GM23248 (cell line): Measurements from ENCODE around the gene CLDN14. TPM values are rescaled to one million over a fixed set of nuclear protein-coding genes. Genes with fewer than 3 reads are reported as not detected.
A peak's percentile ranks its signal among the peaks of the same experiment; 100 is the strongest.

Experiments used
- DNase-seq: peaks from one replicate; pipeline ENCODE4 v3.0.0-alpha.2; 2015
- H2AFZ ChIP-seq: fragments of 200-600 bp; sonication (generic); 2 replicates; pipeline ENCODE4 v1.6.1; 2016; ENCODE audit warnings: antibody characterized with exemption
- H3F3A ChIP-seq: fragments of 200-600 bp; sonication (generic); 2 replicates; pipeline ENCODE4 v1.6.1; 2016; ENCODE audit warnings: mild to moderate bottlenecking, antibody characterized with exemption, mixed run types; ENCODE audit not compliant: insufficient read depth
- H3K27ac ChIP-seq: fragments of 200-600 bp; sonication (generic); 2 replicates; pipeline ENCODE4 v1.5.1; 2016; ENCODE audit warnings: mild to moderate bottlenecking
- H3K27me3 ChIP-seq: fragments of 200-600 bp; sonication (generic); replicated peaks from 2 replicates; pipeline ENCODE4 v1.6.1; 2016; ENCODE audit warnings: mild to moderate bottlenecking; ENCODE audit not compliant: insufficient read depth
- H3K36me3 ChIP-seq: fragments of 200-600 bp; sonication (generic); 2 replicates; pipeline ENCODE4 v1.6.1; 2016; ENCODE audit warnings: low read depth, mild to moderate bottlenecking
- H3K4me1 ChIP-seq: fragments of 200-600 bp; sonication (generic); 2 replicates; pipeline ENCODE4 v1.6.1; 2016; ENCODE audit warnings: mild to moderate bottlenecking; ENCODE audit not compliant: insufficient read depth
- H3K4me2 ChIP-seq: fragments of 200-600 bp; sonication (generic); one replicate; pipeline ENCODE4 v1.6.1; 2016; ENCODE audit warnings: mild to moderate bottlenecking; ENCODE audit not compliant: unreplicated experiment
- H3K4me3 ChIP-seq: fragments of 200-600 bp; sonication (generic); 2 replicates; pipeline ENCODE4 v1.5.1; 2016; ENCODE audit warnings: mild to moderate bottlenecking
- H3K79me2 ChIP-seq: fragments of 200-600 bp; sonication (generic); 2 replicates; pipeline ENCODE4 v1.6.1; 2016; ENCODE audit warnings: mild to moderate bottlenecking; ENCODE audit not compliant: insufficient read depth
- H3K9ac ChIP-seq: fragments of 200-600 bp; sonication (generic); 2 replicates; pipeline ENCODE4 v1.6.1; 2016; ENCODE audit warnings: mild to moderate bottlenecking
- H3K9me2 ChIP-seq: fragments of 200-600 bp; sonication (generic); 2 replicates; pipeline ENCODE4 v1.6.1; 2016; ENCODE audit warnings: mixed run types, mild to moderate bottlenecking, moderate library complexity; ENCODE audit not compliant: insufficient read depth
- H3K9me3 ChIP-seq: fragments of 200-600 bp; sonication (generic); one replicate; pipeline ENCODE4 v1.6.1; 2017; ENCODE audit warnings: low read depth
- H4K20me1 ChIP-seq: fragments of 200-600 bp; sonication (generic); 2 replicates; pipeline ENCODE4 v1.6.0; 2016; ENCODE audit not compliant: insufficient read depth
- EZH2 ChIP-seq: fragments of 200-600 bp; sonication (generic); IDR thresholded peaks from 2 replicates; pipeline ENCODE4 v1.6.1; 2018; ENCODE audit warnings: antibody characterized with exemption, mild to moderate bottlenecking; ENCODE audit not compliant: insufficient read depth, poor library complexity, severe bottlenecking
- EZH2phosphoT487 ChIP-seq: fragments of 200-600 bp; sonication (generic); IDR thresholded peaks from 2 replicates; pipeline ENCODE4 v1.6.1; 2018; ENCODE audit warnings: antibody characterized with exemption, moderate library complexity, mild to moderate bottlenecking, low read depth; ENCODE audit not compliant: insufficient read depth
- WGBS, 2 experiments: methylation state at CpG; one replicate each; pipeline ENCODE4 v1.1.6; 2015 to 2017; ENCODE audit warnings: low lambda C conversion rate in 2 of 2, low coverage in 1 of 2; ENCODE audit errors: missing lambda C conversion rate in 2 of 2; 5-methylcytosine and 5-hydroxymethylcytosine counted together
- in situ Hi-C: fragments of 300-500 bp; cut with MboI; formaldehyde crosslinking; loops from 2 replicates; pipeline ENCODE4 v1.15.0; 2020
- polyA plus RNA-seq: library from polyadenylated mRNA; unstranded; fragments of >200 nt; fragmentation: Nextera tagmentation; extraction: Ambion mirVana; gene quantifications from 2 replicates; pipeline ENCODE4 v1.2.1, GENCODE V29; 2016
- total RNA-seq: library from RNA; depleted of rRNA; stranded (reverse); fragments of >200 nt; shearing (Covaris generic); gene quantifications from 2 replicates; pipeline ENCODE4 v1.2.3, GENCODE V29; 2014

Gene CLDN14
- total and polyA plus RNA-seq, 2 experiments from 2014 or later = not detected

GRCh38 chr21:36436829-36437744, 42.8 kb downstream of the CLDN14 start:
- H3K9me3 ChIP-seq = no peaks in the 10 kb centered on the region
- peak overlapping the region; percentile 38; the same call in 1 of the 2 replicates for H3K27ac ChIP-seq
- H3K36me3 ChIP-seq = no peaks in the 10 kb centered on the region
- H3K79me2 ChIP-seq = no peaks in the 10 kb centered on the region
- H3K9ac ChIP-seq = no peak overlapping the region
- no peaks in the 10 kb centered on the region for H3K9me2 ChIP-seq
- H3K4me1 ChIP-seq = peaks cover 20% of the 10 kb centered on the region
- H3K27me3 ChIP-seq = no peaks in the 10 kb centered on the region
- 85 to 92% methylated on average over 5 of the region's 5 CpGs for WGBS, 2 experiments
- DNase-seq = peak; percentile 41
- TF ChIP-seq EZH2phosphoT487 (no peak), EZH2 (no peak)
- H3F3A ChIP-seq = peaks cover 15% of the 10 kb centered on the region
- H2AFZ ChIP-seq = no peak overlapping the region
- in situ Hi-C loops = no loop called here
- no peak overlapping the region for H3K4me3 ChIP-seq
- no peaks in the 10 kb centered on the region for H4K20me1 ChIP-seq
- H3K4me2 ChIP-seq = peak overlapping the region; percentile 25

GRCh38 chr21:36434144-36434543, 45.8 kb downstream of the CLDN14 start:
- in situ Hi-C loops = no loop called here
- H3F3A ChIP-seq = peaks cover 33% of the 10 kb centered on the region
- TF ChIP-seq EZH2 (no peak), EZH2phosphoT487 (no peak)
- no peak overlapping the region for H3K4me3 ChIP-seq
- H2AFZ ChIP-seq = no peak overlapping the region
- H3K79me2 ChIP-seq = no peaks in the 10 kb centered on the region
- peaks cover 41% of the 10 kb centered on the region for H3K4me1 ChIP-seq
- H3K9me3 ChIP-seq = no peaks in the 10 kb centered on the region
- H3K9me2 ChIP-seq = no peaks in the 10 kb centered on the region
- no peak for DNase-seq
- H3K27me3 ChIP-seq = no peaks in the 10 kb centered on the region
- no peak overlapping the region for H3K9ac ChIP-seq
- no peak overlapping the region for H3K4me2 ChIP-seq
- H3K36me3 ChIP-seq = no peaks in the 10 kb centered on the region
- H4K20me1 ChIP-seq = no peaks in the 10 kb centered on the region
- no peak overlapping the region for H3K27ac ChIP-seq
- WGBS, 2 experiments = 91 to 97% methylated on average over 6 of the region's 6 CpGs

GRCh38 chr21:36433059-36433709, 46.7 kb downstream of the CLDN14 start:
- Histone ChIP-seq H3F3A (peaks cover 32% of the 10 kb centered on the region), H4K20me1 (no peaks in the 10 kb centered on the region), H3K9me3 (no peaks in the 10 kb centered on the region), H3K9me2 (no peaks in the 10 kb centered on the region), H3K36me3 (no peaks in the 10 kb centered on the region), H3K9ac (no peak overlapping the region), H3K4me2 (no peak overlapping the region), H3K79me2 (no peaks in the 10 kb centered on the region), H3K27me3 (no peaks in the 10 kb centered on the region), H3K27ac (no peak overlapping the region), H3K4me3 (no peak overlapping the region), H2AFZ (no peak overlapping the region), H3K4me1 (peaks cover 38% of the 10 kb centered on the region)
- in situ Hi-C loops = no loop called here
- DNase-seq = no peak
- no peak for TF ChIP-seq EZH2
- no peak for TF ChIP-seq EZH2phosphoT487
- WGBS, 2 experiments = 62 to 65% methylated on average over 7 of the region's 7 CpGs

- peaks cover 26% of the 10 kb centered on the region for H3K4me1 ChIP-seq
- no peaks in the 10 kb centered on the region for H3K79me2 ChIP-seq
- 85 to 87% methylated on average over 4 of the region's 4 CpGs for WGBS, 2 experiments
- H3K36me3 ChIP-seq = no peaks in the 10 kb centered on the region
- TF ChIP-seq EZH2phosphoT487 (no peak), EZH2 (no peak)
- H3K9ac ChIP-seq = peak overlapping the region; percentile 70
- H3K9me3 ChIP-seq = no peaks in the 10 kb centered on the region
- in situ Hi-C loops = no loop called here
- no peaks in the 10 kb centered on the region for H4K20me1 ChIP-seq
- H3K9me2 ChIP-seq = no peaks in the 10 kb centered on the region
- H3K27me3 ChIP-seq = no peaks in the 10 kb centered on the region
- peaks cover 19% of the 10 kb centered on the region for H3F3A ChIP-seq
- H3K4me3 ChIP-seq = peak overlapping the region; percentile 60
- peak overlapping the region; percentile 78 for H3K4me2 ChIP-seq
- H3K27ac ChIP-seq = peak overlapping the region; percentile 85
- no peak overlapping the region for H2AFZ ChIP-seq
- no peak for DNase-seq
These were observed 48.7 kb downstream of the CLDN14 start for GRCh38 chr21:36431252-36431651.
